ENCODE measurements around the gene PTGR1.

Gene PTGR1

DNA sequence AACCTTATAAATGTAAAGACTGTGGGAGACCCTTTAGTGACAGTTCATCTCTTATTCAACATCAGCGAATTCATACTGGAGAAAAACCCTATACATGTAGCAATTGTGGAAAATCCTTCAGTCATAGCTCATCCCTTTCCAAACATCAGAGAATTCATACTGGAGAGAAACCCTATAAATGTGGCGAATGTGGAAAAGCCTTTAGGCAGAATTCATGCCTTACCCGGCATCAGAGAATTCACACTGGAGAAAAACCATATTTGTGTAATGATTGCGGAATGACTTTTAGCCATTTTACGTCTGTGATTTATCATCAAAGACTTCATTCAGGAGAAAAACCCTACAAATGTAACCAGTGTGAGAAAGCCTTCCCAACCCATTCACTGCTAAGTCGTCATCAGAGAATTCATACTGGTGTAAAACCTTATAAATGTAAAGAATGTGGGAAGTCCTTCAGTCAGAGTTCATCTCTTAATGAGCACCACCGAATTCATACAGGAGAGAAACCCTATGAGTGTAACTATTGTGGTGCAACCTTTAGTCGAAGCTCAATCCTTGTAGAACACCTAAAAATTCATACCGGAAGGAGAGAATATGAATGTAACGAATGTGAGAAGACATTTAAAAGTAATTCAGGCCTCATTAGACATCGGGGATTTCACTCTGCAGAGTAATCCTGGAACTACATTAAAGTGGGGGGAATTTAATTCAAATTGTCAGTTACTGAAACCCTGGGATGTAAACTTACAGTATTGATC is 56.8 kb downstream of the PTGR1 start:
- TF ChIP-seq, protein P1, sequence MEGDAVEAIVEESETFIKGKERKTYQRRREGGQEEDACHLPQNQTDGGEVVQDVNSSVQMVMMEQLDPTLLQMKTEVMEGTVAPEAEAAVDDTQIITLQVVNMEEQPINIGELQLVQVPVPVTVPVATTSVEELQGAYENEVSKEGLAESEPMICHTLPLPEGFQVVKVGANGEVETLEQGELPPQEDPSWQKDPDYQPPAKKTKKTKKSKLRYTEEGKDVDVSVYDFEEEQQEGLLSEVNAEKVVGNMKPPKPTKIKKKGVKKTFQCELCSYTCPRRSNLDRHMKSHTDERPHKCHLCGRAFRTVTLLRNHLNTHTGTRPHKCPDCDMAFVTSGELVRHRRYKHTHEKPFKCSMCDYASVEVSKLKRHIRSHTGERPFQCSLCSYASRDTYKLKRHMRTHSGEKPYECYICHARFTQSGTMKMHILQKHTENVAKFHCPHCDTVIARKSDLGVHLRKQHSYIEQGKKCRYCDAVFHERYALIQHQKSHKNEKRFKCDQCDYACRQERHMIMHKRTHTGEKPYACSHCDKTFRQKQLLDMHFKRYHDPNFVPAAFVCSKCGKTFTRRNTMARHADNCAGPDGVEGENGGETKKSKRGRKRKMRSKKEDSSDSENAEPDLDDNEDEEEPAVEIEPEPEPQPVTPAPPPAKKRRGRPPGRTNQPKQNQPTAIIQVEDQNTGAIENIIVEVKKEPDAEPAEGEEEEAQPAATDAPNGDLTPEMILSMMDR (conservative IDR thresholded peaks at IDR 0.05; ENCODE audit: low read depth, low read length): no peak
- no peak overlapping the region for H3K4me3 ChIP-seq (ENCODE audit: low read depth, low read length)
- no peak for DNase-seq (ENCODE audit: low read depth)

DNA sequence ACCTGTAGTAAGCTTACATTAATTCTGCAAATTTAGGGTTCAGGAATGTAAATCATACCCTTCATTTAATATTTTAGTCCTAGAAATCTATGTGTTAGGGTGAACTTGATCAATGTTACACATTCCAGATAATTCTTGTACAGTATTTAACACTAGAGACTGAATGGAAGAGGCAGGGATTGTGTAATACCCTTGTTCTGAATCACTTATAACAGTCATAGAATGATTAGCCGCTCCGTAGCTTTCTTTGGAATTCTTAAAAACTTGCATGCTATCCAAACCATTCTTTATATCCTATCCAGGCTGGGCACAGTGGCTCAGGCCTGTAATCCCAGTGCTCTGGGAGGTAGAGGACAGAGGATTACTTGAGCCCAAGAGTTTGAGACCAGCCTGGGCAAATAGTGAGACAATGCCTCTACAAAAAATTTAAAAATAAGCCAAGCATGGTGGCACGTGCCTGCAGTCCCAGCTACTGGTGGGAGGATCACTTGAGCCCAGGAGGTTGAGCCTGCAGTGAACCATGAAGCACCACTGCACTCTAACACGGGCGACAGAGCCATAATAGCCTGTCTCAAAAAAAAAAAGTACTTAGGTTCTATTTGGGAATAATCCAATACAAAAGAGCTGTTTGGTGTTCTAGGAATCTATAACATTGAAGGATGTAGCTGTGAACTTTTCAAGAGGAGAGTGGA is 66.2 kb downstream of the PTGR1 start:
- peak; percentile 11 for DNase-seq (ENCODE audit: low read depth)
- TF ChIP-seq, protein P1 (conservative IDR thresholded peaks at IDR 0.05; ENCODE audit: low read depth, low read length): no peak
- H3K4me3 ChIP-seq (ENCODE audit: low read depth, low read length): no peak overlapping the region

DNA sequence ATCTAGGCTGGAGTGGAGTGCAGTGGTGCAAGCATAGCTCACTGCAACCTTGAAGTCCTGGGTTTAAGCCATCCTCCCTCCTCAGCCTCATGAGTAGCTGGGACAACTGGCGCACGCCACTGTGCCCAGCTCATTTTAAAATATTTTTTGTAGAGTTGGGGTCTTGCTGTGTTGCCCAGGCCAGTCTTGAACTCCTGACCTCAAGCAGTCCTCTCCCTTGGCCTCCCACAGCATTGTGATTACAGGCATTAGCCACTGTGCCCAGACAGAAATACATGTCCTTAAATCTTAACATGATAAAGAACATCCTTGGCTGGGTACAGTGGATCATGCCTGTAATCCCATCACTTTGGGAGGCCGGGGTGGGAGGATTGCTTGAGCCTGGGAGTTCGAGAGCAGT is 67.7 kb downstream of the PTGR1 start:
- H3K4me3 ChIP-seq (ENCODE audit: low read depth, low read length): no peak overlapping the region
- DNase-seq (ENCODE audit: low read depth): no peak
- TF ChIP-seq, protein P1 (conservative IDR thresholded peaks at IDR 0.05; ENCODE audit: low read depth, low read length): no peak

DNA sequence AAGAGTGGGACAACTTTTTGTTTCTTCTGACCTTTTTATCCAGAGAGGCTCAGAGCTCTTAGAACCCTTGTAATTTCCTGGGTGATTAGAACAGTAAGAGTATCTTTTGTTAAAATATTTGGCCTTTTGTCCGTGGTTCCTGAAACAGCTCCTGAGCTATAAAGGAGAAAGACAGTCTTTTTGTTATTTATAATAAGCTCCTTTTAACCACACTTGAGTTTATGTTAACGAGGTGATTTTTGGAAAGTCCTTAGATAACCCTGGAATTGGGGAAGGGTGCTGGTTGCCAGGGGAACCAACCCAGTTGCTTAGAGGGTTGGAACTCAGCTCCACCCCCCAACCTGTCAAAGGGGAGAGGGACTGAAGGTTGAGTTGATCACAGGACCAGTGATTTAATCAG is 69.7 kb downstream of the PTGR1 start:
- DNase-seq (ENCODE audit: low read depth): no peak
- no peak overlapping the region for H3K4me3 ChIP-seq (ENCODE audit: low read depth, low read length)
- TF ChIP-seq, protein P1 (conservative IDR thresholded peaks at IDR 0.05; ENCODE audit: low read depth, low read length): no peak

DNA sequence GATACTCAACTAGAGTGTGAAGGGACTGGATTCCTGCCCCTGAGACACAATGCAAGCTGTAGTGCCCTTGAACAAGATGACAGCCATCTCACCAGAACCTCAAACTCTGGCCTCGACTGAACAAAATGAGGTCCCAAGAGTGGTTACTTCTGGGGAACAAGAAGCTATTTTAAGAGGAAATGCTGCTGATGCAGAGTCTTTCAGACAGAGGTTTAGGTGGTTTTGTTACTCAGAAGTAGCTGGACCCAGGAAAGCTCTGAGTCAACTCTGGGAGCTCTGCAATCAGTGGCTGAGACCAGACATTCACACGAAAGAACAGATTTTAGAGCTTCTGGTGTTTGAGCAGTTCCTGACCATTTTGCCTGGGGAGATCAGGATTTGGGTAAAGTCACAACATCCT is 72.1 kb downstream of the PTGR1 start:
- no peak for DNase-seq (ENCODE audit: low read depth)

DNA sequence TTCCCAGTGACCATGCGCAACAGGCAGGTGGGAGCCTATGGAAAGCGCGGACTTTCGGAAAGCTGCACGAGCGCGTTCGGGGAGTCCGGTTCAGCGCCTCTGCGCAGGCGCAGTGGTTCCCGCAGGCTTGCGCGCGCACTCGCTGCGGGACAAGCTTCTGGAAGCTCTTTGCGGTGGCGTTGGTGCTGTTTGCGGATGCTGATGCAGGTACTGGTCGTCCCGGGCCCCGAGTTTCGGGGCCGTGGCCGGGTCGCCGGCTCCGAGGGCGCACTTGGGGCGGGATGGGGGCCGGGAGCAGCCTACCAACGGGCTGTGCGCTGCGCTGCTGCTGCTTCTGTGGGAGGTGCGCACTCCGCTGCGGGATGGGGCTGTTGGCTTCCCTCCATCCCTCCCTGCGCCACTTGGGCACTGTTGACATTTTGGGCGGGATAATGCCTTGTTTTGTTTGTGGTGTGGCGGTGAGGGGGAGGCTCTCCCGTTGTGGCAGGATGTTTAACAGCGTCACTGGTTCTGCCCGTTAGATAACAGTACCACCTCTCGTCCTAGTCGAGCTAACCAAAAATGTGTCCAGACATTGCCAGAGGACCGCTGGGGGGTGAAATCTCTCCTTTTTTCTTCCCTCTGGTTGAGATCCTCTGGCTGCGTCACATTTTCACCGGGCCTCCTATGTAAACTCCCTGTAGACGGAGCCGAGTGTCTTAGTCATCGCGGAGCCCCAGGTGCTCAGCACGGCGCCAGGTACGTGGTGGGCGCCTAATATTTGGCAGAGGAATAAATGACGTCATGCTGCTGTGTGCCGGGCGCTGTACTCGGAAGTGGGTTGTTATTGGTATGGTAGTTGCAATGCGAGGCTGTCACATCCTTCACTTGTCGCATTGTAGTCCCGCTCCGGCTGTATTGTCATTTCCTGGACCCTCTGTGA is 74.1 kb downstream of the PTGR1 start, which contains the start of gene ZNF483:
Gene ZNF483 (plus strand): TSS at position 124 of the 922 bp plus-strand sequence. CDS start 2,217 bp downstream, outside the sequence.
- DNase-seq (ENCODE audit: low read depth): peak; percentile 86
- TF ChIP-seq, protein P1 (conservative IDR thresholded peaks at IDR 0.05; ENCODE audit: low read depth, low read length): no peak
- peak within 1 kb of the TSS; percentile 83 for H3K4me3 ChIP-seq (ENCODE audit: low read depth, low read length)

More for the DNA sequence above, 72.1 kb downstream of the PTGR1 start:
- TF ChIP-seq, protein P1 (conservative IDR thresholded peaks at IDR 0.05; ENCODE audit: low read depth, low read length): no peak
- no peak overlapping the region for H3K4me3 ChIP-seq (ENCODE audit: low read depth, low read length)
